WTC11 (cell line): Measurements from ENCODE around the gene P2RY11.

Source experiments
- CREB1 ChIP-seq: sonication (generic); formaldehyde crosslinking; IDR thresholded peaks from 2 replicates; pipeline ENCODE4 v1.8.0; 2023; ENCODE audit warnings: mild to moderate bottlenecking, missing genetic modification reagents
- E2F4 ChIP-seq: sonication (generic); formaldehyde crosslinking; IDR thresholded peaks from 2 replicates; pipeline ENCODE4 v1.8.1; 2022; ENCODE audit warnings: low read depth, mild to moderate bottlenecking, moderate library complexity, missing genetic modification reagents, borderline replicate concordance
- GRHL2 ChIP-seq: fragments of 250-450 bp; sonication (Bioruptor Pico); IDR thresholded peaks from 2 replicates; pipeline ENCODE4 v1.8.0; 2022; ENCODE audit warnings: mild to moderate bottlenecking, moderate library complexity; ENCODE audit not compliant: insufficient replicate concordance, severe bottlenecking
- MXD4 ChIP-seq: fragments of 250-450 bp; sonication (Bioruptor Pico); IDR thresholded peaks from 2 replicates; pipeline ENCODE4 v1.8.0; 2021; ENCODE audit warnings: mild to moderate bottlenecking, moderate library complexity, borderline replicate concordance
- NFYB ChIP-seq: sonication (generic); formaldehyde crosslinking; conservative IDR thresholded peaks from 2 replicates; pipeline ENCODE4 v1.8.0; 2022; ENCODE audit warnings: low read depth, missing genetic modification reagents
- PRRX2 ChIP-seq: fragments of 250-450 bp; sonication (Bioruptor Pico); IDR thresholded peaks from 2 replicates; pipeline ENCODE4 v1.8.0; 2021; ENCODE audit warnings: mild to moderate bottlenecking
- SP1 ChIP-seq: sonication (generic); formaldehyde crosslinking; conservative IDR thresholded peaks from 2 replicates; pipeline ENCODE4 v1.8.1; 2022; ENCODE audit warnings: missing genetic modification reagents
- ZNF232 ChIP-seq: sonication (generic); formaldehyde crosslinking; IDR thresholded peaks from 2 replicates; pipeline ENCODE4 v1.8.0; 2022; ENCODE audit warnings: mild to moderate bottlenecking, missing genetic modification reagents
- TF ChIP-seq, protein P1 (sequence below): fragments of 200-600 bp; IDR thresholded peaks from 2 replicates; pipeline ENCODE4 v1.8.0; 2022; ENCODE audit warnings: antibody characterized with exemption
- TF ChIP-seq, protein P2 (sequence below): sonication (generic); formaldehyde crosslinking; IDR thresholded peaks from 2 replicates; pipeline ENCODE4 v1.8.1; 2022; ENCODE audit warnings: low read depth, missing genetic modification reagents, borderline replicate concordance
- TF ChIP-seq, protein P3 (sequence below): fragments of 250-450 bp; sonication (Bioruptor Pico); IDR thresholded peaks from 2 replicates; pipeline ENCODE4 v2.1.2; 2022; ENCODE audit warnings: mild to moderate bottlenecking, moderate library complexity
- TF ChIP-seq, protein P4 (sequence below): sonication (generic); formaldehyde crosslinking; IDR thresholded peaks from 2 replicates; pipeline ENCODE4 v1.8.1; 2023; ENCODE audit warnings: mild to moderate bottlenecking, missing genetic modification reagents
- TF ChIP-seq, protein P5 (sequence below): sonication (generic); formaldehyde crosslinking; IDR thresholded peaks from 2 replicates; pipeline ENCODE4 v1.8.0; 2022; ENCODE audit warnings: mild to moderate bottlenecking, missing genetic modification reagents

GRCh38 chr19:10126213-10126639 is 14.7 kb downstream of the P2RY11 start:
- TF ChIP-seq, protein P1, sequence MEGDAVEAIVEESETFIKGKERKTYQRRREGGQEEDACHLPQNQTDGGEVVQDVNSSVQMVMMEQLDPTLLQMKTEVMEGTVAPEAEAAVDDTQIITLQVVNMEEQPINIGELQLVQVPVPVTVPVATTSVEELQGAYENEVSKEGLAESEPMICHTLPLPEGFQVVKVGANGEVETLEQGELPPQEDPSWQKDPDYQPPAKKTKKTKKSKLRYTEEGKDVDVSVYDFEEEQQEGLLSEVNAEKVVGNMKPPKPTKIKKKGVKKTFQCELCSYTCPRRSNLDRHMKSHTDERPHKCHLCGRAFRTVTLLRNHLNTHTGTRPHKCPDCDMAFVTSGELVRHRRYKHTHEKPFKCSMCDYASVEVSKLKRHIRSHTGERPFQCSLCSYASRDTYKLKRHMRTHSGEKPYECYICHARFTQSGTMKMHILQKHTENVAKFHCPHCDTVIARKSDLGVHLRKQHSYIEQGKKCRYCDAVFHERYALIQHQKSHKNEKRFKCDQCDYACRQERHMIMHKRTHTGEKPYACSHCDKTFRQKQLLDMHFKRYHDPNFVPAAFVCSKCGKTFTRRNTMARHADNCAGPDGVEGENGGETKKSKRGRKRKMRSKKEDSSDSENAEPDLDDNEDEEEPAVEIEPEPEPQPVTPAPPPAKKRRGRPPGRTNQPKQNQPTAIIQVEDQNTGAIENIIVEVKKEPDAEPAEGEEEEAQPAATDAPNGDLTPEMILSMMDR = no peak
- TF ChIP-seq GRHL2 = no peak
- TF ChIP-seq CREB1 (CRISPR knock-in tag) = no peak
- no peak for TF ChIP-seq ZNF232 (CRISPR knock-in tag)
- no peak for TF ChIP-seq E2F4 (CRISPR knock-in tag)
- TF ChIP-seq, protein P2, sequence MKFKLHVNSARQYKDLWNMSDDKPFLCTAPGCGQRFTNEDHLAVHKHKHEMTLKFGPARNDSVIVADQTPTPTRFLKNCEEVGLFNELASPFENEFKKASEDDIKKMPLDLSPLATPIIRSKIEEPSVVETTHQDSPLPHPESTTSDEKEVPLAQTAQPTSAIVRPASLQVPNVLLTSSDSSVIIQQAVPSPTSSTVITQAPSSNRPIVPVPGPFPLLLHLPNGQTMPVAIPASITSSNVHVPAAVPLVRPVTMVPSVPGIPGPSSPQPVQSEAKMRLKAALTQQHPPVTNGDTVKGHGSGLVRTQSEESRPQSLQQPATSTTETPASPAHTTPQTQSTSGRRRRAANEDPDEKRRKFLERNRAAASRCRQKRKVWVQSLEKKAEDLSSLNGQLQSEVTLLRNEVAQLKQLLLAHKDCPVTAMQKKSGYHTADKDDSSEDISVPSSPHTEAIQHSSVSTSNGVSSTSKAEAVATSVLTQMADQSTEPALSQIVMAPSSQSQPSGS = no peak
- TF ChIP-seq NFYB (CRISPR knock-in tag) = no peak
- TF ChIP-seq, protein P3, sequence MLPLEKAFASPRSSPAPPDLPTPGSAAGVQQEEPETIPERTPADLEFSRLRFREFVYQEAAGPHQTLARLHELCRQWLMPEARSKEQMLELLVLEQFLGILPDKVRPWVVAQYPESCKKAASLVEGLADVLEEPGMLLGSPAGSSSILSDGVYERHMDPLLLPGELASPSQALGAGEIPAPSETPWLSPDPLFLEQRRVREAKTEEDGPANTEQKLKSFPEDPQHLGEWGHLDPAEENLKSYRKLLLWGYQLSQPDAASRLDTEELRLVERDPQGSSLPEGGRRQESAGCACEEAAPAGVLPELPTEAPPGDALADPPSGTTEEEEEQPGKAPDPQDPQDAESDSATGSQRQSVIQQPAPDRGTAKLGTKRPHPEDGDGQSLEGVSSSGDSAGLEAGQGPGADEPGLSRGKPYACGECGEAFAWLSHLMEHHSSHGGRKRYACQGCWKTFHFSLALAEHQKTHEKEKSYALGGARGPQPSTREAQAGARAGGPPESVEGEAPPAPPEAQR (CRISPR knock-in tag) = no peak
- TF ChIP-seq, protein P4, sequence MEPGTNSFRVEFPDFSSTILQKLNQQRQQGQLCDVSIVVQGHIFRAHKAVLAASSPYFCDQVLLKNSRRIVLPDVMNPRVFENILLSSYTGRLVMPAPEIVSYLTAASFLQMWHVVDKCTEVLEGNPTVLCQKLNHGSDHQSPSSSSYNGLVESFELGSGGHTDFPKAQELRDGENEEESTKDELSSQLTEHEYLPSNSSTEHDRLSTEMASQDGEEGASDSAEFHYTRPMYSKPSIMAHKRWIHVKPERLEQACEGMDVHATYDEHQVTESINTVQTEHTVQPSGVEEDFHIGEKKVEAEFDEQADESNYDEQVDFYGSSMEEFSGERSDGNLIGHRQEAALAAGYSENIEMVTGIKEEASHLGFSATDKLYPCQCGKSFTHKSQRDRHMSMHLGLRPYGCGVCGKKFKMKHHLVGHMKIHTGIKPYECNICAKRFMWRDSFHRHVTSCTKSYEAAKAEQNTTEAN = no peak
- TF ChIP-seq SP1 = no peak
- TF ChIP-seq, protein P5, sequence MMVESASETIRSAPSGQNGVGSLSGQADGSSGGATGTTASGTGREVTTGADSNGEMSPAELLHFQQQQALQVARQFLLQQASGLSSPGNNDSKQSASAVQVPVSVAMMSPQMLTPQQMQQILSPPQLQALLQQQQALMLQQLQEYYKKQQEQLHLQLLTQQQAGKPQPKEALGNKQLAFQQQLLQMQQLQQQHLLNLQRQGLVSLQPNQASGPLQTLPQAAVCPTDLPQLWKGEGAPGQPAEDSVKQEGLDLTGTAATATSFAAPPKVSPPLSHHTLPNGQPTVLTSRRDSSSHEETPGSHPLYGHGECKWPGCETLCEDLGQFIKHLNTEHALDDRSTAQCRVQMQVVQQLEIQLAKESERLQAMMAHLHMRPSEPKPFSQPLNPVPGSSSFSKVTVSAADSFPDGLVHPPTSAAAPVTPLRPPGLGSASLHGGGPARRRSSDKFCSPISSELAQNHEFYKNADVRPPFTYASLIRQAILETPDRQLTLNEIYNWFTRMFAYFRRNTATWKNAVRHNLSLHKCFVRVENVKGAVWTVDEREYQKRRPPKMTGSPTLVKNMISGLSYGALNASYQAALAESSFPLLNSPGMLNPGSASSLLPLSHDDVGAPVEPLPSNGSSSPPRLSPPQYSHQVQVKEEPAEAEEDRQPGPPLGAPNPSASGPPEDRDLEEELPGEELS (CRISPR knock-in tag) = no peak
- TF ChIP-seq MXD4 = no peak
- TF ChIP-seq PRRX2 (CRISPR knock-in tag) = no peak
